ENCODE results near the gene ESRRB. TPM values are rescaled to one million over a fixed set of nuclear protein-coding genes. Genes with fewer than 3 reads are reported as not detected.

Gene ESRRB
- total RNA-seq, 1 donor from 2014 or later = 2.9 TPM

DNA sequence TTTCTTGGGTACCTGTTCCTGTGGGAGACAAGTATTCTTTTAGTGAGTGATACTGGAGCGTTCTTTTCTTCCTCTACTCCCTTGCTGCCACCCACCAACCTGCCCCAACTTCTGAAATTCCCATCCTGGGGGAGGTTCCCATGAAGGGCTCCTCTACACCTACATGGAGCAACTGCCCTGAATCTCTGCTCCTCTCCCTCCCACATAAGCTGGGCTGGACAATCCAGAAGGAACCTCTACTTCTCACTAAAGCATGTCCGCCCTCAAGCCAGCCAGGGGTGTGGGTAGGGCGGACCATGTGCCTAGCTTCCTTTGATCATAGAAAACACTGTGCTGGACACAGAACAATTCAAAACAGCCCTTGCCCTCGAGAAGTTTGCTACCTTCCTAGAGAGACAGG is 25.9 kb upstream of the ESRRB start:
- ATAC-seq = no peak
- intact Hi-C loops (cut with DNase I) = loop anchor here (10.0 kb wide), 1 partner anchor 145 kb away; no protein-coding TSS in a partner anchor
- no peak for DNase-seq (ENCODE audit: missing footprints)

DNA sequence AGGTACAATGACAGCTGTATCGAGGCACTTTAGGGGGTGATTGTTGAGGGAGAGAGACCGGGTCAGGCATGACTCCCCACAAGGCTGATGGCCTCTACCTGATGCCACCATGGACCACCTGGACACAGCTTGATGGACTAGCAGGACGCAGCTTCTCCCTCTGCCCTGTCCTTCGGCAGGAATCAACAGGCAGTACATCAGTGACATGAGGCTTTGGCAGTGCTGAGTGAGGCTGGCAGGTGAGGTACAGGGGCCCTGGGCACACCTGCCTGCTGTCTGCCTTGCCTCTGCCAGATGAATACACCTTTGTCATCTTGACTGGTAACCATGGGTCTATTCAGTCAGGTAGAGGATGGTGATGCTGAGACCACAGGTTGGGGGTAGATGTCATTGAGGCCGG is 25.3 kb upstream of the ESRRB start:
- ATAC-seq = no peak
- DNase-seq (ENCODE audit: missing footprints) = no peak
- intact Hi-C loops (cut with DNase I) = loop anchor here (10.0 kb wide), 1 partner anchor 146 kb away; no protein-coding TSS in a partner anchor

DNA sequence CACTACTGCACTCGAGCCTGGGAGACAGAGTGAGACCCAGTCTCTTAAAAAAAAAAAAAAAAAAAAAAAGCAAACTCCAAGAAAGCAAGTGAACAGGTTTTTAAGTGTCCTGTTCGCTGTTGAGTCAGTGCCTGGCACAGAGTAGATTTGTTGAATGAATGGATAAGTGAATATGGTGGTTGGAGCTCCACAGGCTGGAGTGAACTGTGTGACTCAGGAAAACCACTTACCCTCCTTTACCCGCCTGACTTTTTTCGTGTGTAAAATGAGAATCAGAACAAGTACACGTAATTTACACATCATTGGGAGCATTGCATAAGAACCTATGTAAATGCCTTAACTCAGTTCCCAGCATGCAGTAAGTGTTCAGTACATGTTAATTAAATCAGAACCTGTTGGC is 24.0 kb upstream of the ESRRB start:
- no peak for DNase-seq (ENCODE audit: missing footprints)
- intact Hi-C loops (cut with DNase I) = loop anchor here (1.0 to 10.0 kb wide), 3 partner anchors 42 to 301 kb away; no protein-coding TSS in a partner anchor

DNA sequence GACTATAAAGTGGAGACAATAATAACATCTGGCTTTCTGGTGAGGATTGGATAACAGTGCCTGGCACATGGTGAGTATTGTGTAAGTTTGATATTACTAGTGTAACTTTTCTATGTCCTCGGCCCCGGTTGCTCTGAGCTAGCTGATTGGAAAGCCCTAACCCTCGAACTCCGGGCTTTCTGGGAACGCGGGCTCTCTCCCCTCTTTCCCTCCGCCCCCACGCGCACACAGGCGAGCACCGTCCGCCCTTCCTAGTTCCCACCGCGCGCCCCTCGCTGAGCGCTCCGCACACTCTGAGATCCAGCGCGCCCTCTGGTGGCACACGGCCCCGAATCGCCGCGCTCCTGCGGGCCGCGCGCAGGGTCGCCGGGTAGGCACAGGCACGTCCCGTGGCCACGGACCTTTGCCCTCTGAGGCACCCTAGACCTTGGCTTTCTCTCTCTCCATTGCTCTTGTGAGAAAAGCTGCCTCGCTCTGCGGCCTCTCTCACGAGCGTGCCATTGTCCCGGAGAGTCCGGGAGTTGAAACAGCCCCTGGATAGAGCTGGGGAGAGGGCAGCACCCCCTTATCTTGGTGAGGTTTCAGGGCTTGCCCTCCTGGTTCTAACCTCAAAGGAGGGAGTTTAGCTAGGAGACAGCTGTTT is 23.2 kb upstream of the ESRRB start:
- intact Hi-C loops (cut with DNase I) = loop anchor here (1.0 to 10.0 kb wide), 3 partner anchors 42 to 302 kb away; no protein-coding TSS in a partner anchor
- ATAC-seq (peak; percentile 73), DNase-seq (ENCODE audit: missing footprints) (peak; percentile 81)

More for the DNA sequence above, 24.0 kb upstream of the ESRRB start:
- no peak for ATAC-seq

DNA sequence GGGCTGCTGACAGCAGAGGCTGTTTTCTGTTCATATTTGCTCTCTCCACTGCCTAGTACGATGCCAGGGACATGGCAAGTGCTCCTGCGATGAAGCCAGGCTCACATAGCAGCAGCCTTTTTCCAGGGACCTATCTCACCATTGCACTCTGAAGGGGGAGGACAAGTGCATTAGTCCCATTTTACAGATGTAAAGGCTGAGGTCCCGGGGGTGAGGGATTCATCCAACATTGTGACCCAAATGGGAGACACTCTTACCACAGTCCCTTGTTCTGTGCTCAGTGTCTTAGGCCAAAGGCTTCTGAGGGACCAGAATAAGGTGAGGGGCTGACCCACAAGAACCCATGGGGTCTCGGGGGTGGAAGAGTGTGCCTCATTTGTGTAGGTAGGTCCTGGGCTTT is 21.6 kb upstream of the ESRRB start:
- no peak for DNase-seq (ENCODE audit: missing footprints)
- intact Hi-C loops (cut with DNase I) = loop anchor here (10.0 kb wide), 1 partner anchor 150 kb away; no protein-coding TSS in a partner anchor
- ATAC-seq = no peak

- ATAC-seq = no peak
- DNase-seq (ENCODE audit: missing footprints) = no peak
- intact Hi-C loops (cut with DNase I) = loop anchor here (10.0 kb wide), 1 partner anchor 151 kb away; no protein-coding TSS in a partner anchor
Observed at GRCh38 chr14:76355771-76356170, 20.2 kb upstream of the ESRRB start.

GRCh38 chr14:76371066-76371465 is 4.9 kb upstream of the ESRRB start:
- intact Hi-C loops (cut with DNase I) = no loop called here
- no peak for ATAC-seq
- DNase-seq (ENCODE audit: missing footprints) = no peak

- ATAC-seq = no peak
- intact Hi-C loops (cut with DNase I) = no loop called here
Observed at GRCh38 chr14:76373456-76373855, 2.5 kb upstream of the ESRRB start.

DNA sequence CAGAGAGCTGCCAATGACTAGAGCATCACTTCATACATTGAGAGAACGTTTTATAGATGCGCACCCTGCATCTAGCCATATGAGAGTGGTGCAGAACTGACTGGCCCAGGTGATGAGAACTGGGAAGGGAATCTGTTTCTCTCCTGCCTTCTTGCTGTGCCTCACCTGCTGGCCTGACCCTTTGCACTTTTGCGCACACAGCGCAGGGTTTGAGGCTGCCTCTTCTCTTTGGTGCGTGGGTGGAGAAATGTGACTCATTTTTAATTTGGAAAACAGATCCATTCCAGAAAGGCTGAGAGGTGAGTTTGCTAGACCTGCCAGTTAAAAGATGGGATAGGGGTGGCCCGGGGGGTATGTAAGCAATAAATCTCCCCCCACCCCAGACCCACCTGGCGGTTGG is 453 bp upstream of the ESRRB start:
- ATAC-seq = no peak
- intact Hi-C loops (cut with DNase I) = no loop called here
- DNase-seq (ENCODE audit: missing footprints) = no peak

More at GRCh38 chr14:76373456-76373855, 2.5 kb upstream of the ESRRB start:
- DNase-seq (ENCODE audit: missing footprints) = no peak

- ATAC-seq (no peak), DNase-seq (ENCODE audit: missing footprints) (no peak)
- intact Hi-C loops (cut with DNase I) = no loop called here
Observed at GRCh38 chr14:76376409-76376877, 506 bp downstream of the ESRRB start.

- no peak for DNase-seq (ENCODE audit: missing footprints)
- ATAC-seq = no peak
- intact Hi-C loops (cut with DNase I) = no loop called here
Observed at GRCh38 chr14:76376878-76377734, 1.2 kb downstream of the ESRRB start.

DNA sequence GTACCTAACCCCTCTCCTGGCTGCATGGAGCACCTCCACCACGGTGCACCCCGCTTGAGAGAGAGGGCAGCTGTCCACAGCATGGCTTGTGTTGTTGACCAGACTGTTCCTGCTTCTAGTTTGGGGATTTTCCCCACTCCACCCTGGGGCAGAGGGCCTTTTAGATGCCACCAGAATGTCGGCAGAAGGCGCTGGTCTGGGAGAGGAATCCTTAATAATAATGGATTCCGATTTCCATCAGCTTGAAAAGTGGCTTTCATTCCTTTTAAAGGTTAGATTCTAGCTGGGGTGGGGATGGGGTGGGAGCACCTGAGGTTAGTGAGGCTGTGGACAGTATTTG is 1.8 kb downstream of the ESRRB start:
- ATAC-seq (no peak), DNase-seq (ENCODE audit: missing footprints) (no peak)
- intact Hi-C loops (cut with DNase I) = no loop called here

GRCh38 chr14:76380991-76381390 is 5.1 kb downstream of the ESRRB start:
- intact Hi-C loops (cut with DNase I) = no loop called here
- DNase-seq (ENCODE audit: missing footprints) = no peak
- ATAC-seq = no peak

- DNase-seq (ENCODE audit: missing footprints) (no peak), ATAC-seq (no peak)
- intact Hi-C loops (cut with DNase I) = no loop called here
Observed at GRCh38 chr14:76381817-76382494, 6.0 kb downstream of the ESRRB start.

- DNase-seq (ENCODE audit: missing footprints) (no peak), ATAC-seq (no peak)
- intact Hi-C loops (cut with DNase I) = no loop called here
Observed at GRCh38 chr14:76382495-76382832, 6.5 kb downstream of the ESRRB start.

DNA sequence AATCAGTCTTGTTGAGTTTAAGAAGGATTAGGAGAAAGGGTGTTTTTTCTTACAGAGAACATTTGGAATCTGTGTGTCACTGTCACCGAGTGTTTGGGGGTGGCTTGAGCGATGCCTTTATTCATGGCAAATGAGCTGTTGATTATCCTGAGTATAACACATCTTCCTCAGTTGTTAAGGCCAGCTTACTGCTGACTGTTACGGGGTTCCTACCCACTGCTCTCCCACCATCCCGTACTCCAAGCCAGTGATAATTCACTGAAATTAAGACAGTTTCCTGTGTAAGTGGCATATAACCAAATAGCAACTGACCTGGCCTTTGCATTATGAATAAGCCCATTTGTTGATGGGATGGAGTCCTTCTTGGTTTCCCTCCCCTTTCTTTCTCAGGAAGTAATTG is 9.5 kb downstream of the ESRRB start:
- ATAC-seq (no peak), DNase-seq (ENCODE audit: missing footprints) (no peak)
- intact Hi-C loops (cut with DNase I) = loop anchor here (5.0 kb wide), 1 partner anchor 673 kb away; no protein-coding TSS in a partner anchor

DNA sequence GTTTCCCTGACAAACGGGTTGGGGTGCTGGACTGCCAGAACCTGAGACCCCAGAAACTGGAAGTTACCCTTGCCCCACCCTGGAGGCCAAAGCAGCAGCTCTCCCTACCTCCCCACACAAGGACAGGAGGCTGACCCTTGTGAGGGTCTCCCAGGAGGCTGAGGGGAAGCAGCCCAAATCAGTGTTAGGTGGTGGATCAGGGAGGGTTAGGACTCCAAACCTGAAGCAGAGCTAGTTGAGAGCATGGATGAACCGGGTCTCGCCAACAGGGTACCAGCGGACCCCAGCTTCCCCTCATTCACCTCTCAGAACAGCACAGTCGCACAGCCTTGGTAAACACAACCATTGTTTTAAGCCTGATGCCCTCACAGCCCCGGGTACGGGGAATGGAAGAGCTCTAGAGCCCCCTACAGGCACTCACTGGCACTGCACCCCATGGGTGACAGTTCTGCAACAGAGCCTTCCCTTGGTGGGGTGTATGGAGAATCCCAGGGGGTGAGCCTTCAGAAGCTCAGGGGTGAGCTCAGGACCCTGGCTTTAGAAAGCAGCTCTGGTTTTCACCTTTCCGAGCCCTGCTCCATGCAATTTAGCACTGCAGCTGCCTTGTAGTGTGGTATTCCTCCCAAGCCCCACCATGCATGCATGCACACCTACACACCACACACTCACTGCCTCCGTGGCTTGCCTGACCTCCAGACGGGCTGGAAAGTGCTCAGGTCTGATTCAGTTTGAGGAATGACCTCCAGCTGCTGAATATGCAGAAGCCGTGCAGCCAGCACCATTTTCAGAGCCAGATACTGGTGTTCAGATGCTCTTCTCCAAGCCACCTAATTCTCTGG is 11.2 kb downstream of the ESRRB start:
- intact Hi-C loops (cut with DNase I) = loop anchor here (1.0 to 5.0 kb wide), 2 partner anchors 337 to 675 kb away; no protein-coding TSS in a partner anchor
- ATAC-seq (peak; percentile 79), DNase-seq (ENCODE audit: missing footprints) (no peak)

DNA sequence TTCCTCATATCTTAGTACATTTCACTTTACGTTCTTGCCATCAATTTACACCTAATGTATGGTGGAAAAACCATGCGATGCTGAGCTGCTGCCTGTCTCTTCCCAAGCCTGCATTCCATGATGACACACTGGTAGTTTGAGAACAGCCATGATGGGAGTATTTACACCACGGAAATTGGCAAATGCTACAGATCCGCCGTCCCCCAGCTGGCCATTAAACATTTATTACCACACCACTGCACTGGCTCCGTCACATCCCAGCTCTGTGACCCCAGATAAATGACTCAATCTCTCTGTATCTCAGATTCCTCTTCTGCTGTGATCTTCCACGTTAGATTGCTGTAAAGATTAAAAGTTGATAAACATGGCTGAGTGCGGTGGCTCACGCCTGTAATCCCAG is 13.9 kb downstream of the ESRRB start:
- ATAC-seq (no peak), DNase-seq (ENCODE audit: missing footprints) (no peak)
- intact Hi-C loops (cut with DNase I) = loop anchor here (5.0 kb wide), 1 partner anchor 678 kb away; no protein-coding TSS in a partner anchor
